Measurements from ENCODE around the gene ZCWPW1.
"Not testable (repeated sequence)": the region's sequence is repeated elsewhere in the genome, so short reads cannot be mapped to it uniquely, and the experiment has no call there.

The ZCWPW1 gene

GRCh38 chr7:100372256-100372655 lies 56.2 kb downstream of the ZCWPW1 start:
- DNase-seq = no peak

GRCh38 chr7:100371561-100372171 lies 56.8 kb downstream of the ZCWPW1 start:
- DNase-seq = no peak

GRCh38 chr7:100370746-100371145 lies 57.8 kb downstream of the ZCWPW1 start:
- no peak for DNase-seq

GRCh38 chr7:100370303-100370702 lies 58.2 kb downstream of the ZCWPW1 start:
- no peak for DNase-seq

- DNase-seq = no peak
Measured at GRCh38 chr7:100369105-100369504, 59.4 kb downstream of the ZCWPW1 start.

- DNase-seq = no peak
Measured at GRCh38 chr7:100367676-100368613, 60.6 kb downstream of the ZCWPW1 start.

GRCh38 chr7:100367251-100367620 lies 61.3 kb downstream of the ZCWPW1 start:
- DNase-seq = no peak

- DNase-seq = no peak
Measured at GRCh38 chr7:100366411-100367250, 61.9 kb downstream of the ZCWPW1 start.

- not testable (repeated sequence) for DNase-seq
Measured at GRCh38 chr7:100365998-100366367, 62.5 kb downstream of the ZCWPW1 start.

GRCh38 chr7:100364480-100364879 lies 64.0 kb downstream of the ZCWPW1 start:
- no peak for DNase-seq

GRCh38 chr7:100363797-100364196 lies 64.7 kb downstream of the ZCWPW1 start:
- DNase-seq = not testable (repeated sequence)

- no peak for DNase-seq
Measured at GRCh38 chr7:100363098-100363497, 65.4 kb downstream of the ZCWPW1 start.

- no peak for DNase-seq
Measured at GRCh38 chr7:100360135-100360854, 68.2 kb downstream of the ZCWPW1 start.

GRCh38 chr7:100358857-100359212 lies 69.7 kb downstream of the ZCWPW1 start:
- DNase-seq = no peak

- DNase-seq = no peak
Measured at GRCh38 chr7:100358027-100358856, 70.3 kb downstream of the ZCWPW1 start, which contains the start of gene PILRB. TSS of gene PILRB (plus strand) at chr7:100358117. CDS start at chr7:100358303, 186 bp downstream.

- DNase-seq = no peak
Measured at GRCh38 chr7:100357131-100357561, 71.4 kb downstream of the ZCWPW1 start.

- DNase-seq = no peak
Measured at GRCh38 chr7:100356416-100357068, 72.0 kb downstream of the ZCWPW1 start.

- no peak for DNase-seq
Measured at GRCh38 chr7:100353685-100354330, 74.7 kb downstream of the ZCWPW1 start.

GRCh38 chr7:100352984-100353684 lies 75.4 kb downstream of the ZCWPW1 start:
- no peak for DNase-seq

Measured in activated gamma-delta T cell (primary cell).